DMS 273 (cell line): Measurements from ENCODE around the gene TSPAN5.
"Not testable (repeated sequence)": the region's sequence is repeated elsewhere in the genome, so short reads cannot be mapped to it uniquely, and the experiment has no call there.

Experiments
- DNase-seq: peaks from one replicate; lab custom pipeline; 2025; ENCODE audit not compliant: unreplicated experiment; lab: John Stamatoyannopoulos, UW

The TSPAN5 gene

DNA sequence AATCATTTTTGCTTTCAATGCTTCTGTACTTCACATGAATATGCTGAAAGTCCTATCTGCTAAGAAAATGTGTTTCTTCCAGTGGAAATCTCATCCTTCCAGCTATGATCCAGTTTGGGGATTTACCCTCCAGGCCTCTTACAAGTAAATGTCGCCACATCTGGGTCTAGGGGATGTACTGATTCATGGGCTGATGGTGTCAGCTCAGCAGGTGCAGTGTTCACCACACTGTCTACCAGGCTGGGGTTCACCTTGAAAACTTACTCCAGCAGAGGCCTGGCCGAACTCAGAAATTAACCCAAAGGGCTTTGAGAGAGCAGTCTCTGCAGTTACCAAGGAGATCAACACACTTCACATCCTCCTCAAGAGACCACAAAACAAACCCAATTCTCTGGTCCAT, 154.3 kb downstream of the TSPAN5 start:
- DNase-seq = no peak

DNA sequence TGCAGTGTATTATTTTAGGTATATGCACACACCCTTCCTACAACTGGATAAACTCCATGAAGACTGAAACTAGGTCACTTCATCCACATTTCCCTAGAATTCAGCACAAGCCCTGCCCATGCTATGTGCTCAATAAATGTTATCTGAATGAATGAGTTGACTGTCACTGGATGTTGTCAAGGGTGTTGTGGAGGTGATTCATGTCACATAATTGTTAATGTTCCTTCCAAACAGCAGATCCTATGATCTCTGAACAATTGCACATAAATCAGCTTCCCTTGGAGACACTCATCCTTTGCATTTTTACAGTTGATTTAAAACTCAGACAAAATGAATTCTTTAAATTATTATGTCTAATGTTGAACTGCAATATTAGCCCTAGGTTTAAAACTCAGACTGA, 154.7 kb downstream of the TSPAN5 start:
- DNase-seq = no peak

DNA sequence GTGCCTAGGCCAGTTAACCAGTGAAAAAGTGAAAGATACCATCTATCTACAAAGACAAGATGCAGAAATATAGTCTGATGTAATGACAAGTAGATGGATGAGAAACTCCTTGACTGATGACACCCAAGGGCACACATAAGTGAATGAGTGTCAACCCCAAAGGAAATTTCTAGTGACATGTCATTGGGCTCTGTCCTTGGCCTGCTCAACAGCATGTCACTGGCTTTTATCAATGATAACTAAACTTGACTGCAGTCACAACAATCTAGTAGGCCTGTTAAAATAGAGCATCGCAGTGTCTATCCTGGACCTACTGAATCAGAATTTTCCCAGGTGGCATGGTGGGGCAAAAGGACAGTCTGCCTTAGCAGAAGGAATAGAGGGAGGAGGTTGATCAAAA, 155.8 kb downstream of the TSPAN5 start:
- no peak for DNase-seq

DNA sequence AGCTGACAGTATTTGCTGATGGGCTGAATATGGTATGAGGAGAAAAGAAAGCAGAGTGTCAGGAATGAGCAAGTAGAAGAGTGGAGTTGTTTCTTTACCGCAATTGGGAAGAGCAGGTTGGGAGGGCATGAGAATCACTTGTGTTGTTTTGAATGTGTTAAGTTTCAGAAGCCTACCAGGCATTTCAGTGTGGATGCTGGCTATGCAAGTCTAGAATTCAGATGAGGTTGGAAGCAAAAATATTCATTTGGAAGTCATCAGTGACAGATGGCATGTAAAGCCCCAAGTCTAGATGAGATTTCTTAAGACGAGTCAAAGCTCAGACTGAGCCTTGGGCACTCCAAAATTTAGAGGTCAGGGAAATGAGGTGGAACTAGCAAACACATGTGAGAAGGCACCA, 156.4 kb downstream of the TSPAN5 start:
- DNase-seq = no peak

DNA sequence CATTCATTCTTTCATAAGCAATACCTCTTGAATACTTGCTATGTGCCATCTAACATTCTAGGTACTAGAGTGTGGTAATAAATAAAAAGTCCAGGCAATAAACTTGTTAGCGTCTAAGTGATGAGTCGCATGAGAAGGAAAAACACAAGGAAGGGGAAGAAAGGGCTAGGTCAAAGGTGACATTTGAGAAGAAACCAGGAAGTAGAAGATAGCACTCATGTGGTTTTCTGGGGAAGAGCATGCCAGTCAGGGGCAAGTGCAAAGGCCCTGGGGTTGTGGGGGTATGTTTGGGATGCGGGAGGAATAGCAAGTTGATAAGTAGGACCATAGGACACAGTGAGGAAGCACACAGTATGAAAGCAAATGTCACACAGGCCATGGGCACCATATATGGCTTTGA, 157.0 kb downstream of the TSPAN5 start:
- no peak for DNase-seq

DNA sequence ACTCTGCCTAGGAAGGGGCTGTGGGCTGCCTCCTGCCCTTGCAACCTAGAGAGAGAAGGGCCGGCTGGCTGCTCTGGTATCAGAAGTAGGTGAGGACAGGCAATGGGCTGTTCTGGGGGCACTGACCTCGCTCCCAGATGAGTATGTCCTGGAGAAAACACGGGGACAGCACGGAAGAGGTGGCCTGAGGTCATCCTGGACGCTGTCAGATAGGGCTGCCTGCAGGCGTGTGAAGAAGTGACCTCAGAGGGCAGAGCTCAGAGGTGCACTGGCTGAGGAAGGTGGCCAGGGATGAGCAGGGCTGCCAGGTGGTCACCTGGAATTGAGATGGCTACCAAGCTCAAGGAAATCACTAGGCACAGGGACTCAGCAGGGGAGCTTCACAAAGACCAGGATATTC, 159.6 kb downstream of the TSPAN5 start:
- DNase-seq = no peak

DNA sequence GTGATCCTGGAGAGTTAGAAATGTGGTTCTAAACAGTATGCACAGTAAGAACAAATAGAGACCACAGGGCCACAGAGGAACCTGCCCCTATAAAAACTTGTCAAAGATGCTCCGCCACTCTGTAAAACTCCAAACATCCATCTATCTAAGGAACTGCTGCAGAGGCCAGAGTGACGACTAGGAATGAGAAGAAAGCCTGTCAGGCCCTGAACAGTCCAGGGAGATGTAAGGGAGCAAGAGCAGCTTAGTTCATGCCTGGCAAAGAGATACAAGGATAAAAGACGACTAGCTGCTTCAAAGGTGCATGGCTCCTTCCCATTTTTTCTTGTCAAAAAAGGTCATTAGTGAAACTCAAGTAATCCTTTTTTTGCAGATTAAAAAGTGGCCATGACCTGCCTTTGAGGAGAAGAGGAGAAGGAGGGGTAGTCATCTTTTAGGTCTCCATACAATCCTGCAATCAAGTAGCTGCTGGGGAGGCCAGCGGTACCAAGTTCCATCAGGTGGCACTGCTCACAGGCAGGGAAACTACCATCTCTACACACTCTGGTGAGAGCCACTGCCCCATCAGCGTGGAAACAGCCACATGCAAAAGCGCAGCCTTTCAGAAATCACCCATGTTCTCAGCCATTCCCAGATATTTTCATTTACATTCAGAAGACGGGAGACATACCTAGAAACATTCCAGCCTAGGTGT, 162.1 kb downstream of the TSPAN5 start:
- DNase-seq = no peak

DNA sequence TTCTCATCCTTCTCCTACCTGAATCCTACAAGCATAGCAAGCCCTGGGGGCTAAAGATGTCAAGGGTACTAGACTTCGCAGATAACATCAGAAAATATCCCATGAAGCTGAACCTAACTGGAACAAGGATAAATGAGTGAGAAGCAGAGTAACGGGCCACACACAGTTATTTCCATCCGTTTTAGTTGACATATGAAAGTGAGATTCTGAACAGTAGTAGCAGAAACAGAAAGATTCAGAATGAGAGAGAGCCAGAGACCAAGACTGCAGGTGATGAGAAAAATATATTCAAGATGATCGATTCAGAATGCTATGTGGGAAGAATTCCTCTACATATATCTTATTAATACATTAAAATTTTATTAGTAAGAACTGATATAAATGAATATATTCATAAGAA, 165.1 kb downstream of the TSPAN5 start:
- no peak for DNase-seq

DNA sequence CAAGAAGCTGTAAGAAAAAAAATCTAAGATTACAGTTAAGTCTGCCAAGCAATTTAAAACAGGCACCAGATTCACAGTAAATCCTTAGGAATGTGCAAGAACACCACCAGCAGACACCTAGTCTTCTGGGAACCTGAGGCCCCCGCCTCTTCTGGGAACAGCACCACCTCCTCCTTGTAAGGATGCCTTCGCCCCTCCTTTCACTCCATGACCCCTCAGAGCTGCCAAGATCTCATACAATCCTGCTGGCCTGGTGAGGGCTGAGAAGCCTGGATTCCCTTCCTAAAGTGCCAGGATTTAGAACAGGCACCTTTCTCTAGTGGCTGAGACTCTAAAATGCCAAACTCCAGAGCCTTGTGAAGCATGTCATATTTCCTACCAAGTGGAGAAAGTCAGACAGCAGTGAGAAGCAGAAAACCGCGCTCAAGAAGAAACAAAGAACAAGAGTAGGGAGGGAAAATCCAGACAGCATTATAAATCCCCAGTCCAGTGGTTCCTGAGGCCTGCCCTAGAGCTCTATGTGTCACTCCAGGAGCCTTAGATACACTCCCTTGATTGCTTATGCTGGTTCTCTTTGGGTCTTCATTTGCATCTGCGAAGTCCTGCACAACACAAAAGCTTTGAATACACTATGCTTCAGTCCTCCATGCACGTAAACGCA, 166.4 kb downstream of the TSPAN5 start:
- DNase-seq = no peak

DNA sequence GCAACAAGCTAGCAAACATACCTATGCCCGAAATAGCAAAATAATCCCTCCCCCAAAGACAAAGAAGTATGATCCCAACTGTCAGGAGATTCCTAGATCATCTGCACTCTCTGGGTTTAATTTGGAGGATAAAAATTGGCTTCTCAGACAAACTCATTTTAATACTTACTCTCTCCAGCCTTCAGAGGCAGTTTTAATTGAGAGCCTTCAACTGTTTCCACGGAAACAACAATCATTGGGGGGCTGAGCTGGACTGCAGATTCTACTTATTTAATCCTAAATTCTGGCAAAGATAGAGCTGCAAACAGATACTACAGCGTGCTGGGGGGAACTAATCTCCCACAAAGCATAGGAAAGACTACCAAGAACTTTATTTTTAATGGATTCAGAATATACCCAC, 168.2 kb downstream of the TSPAN5 start:
- DNase-seq = no peak

DNA sequence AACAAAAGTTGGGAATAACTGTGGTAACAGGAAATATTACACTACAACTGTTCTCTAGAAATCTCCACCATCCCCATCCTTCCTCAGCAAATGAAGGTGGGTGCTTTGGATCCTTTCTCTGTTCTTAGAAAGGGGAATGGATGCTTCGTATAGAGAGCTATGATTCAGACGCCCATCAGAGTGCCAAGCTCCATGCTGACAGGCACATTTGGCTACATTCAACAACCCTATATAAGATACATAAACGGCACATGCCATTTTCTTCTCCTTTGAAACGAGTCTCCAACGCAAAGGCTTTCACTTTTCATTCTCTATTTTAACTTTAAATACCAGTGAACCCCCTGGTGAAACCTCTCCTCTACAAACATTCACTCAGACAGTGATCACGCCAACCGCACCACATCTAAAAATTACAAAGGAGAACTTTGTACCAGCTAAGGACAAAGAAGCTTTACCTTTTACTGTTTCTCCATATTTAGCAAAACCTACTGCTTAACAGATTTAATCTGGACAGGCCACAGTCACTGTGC, 172.5 kb downstream of the TSPAN5 start:
- DNase-seq = no peak

DNA sequence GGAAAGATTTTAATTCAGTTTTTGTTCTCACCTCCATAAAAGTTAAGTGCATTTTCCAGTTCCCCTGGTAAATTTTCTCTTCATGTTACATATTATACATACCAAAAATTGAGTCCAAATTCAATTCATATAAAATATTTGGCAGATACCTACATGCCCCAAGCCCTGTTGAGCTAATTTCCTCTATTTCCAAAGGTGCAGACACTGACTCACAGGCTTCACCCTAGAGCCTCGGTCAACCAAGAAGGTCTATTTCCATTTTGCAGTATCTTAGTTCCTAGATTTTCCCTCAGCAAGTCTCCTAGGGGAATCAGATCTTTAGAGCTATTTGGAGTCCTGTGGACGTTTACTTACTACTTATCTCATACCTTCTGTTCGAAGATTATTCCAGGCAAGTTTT, 174.4 kb downstream of the TSPAN5 start:
- DNase-seq = no peak

DNA sequence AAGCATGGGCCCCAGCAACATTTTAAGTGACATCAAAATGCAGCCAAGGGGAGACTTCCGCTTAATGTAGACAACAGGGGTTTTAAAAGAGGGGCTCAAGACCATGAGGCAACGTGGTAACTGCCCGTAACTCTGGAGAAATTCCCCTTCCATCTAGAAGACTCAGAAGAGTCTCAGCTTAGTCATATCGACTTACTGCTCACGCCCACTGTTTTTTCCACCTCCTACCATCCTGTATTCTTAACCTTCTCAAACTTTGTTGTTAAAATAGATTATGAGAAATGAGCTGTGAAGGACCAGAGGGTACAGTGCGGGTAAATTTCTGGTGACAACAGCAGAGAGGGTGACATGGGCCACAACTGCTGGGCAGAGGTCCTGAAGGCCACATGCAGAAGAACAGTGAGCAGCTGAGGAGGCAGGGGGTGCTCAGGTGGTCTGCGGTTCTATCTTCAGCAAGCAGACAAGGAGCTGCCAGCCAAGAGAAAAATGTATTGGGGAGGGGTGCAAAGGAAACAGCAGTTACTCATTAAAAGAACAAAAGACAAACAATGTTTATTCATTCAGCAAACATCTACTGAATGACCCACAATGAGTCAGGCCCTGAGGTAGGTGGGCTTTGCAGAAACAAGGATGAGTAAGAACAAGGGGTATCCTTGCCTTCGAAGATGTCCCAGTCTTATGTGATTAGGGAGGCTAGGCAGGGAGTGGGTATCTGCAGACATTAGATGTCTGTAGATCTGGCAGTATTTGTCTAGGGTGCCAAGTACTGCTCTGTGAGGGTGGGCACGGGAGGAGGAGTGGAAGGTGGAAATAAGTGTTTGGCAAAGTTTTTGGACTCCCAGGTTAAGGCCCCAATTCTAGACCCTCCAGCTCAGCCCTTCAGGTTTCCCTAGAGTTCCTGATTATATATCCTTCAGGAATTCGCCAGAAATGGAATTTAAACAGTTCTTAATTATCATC, 175.3 kb downstream of the TSPAN5 start:
- DNase-seq = no peak

DNA sequence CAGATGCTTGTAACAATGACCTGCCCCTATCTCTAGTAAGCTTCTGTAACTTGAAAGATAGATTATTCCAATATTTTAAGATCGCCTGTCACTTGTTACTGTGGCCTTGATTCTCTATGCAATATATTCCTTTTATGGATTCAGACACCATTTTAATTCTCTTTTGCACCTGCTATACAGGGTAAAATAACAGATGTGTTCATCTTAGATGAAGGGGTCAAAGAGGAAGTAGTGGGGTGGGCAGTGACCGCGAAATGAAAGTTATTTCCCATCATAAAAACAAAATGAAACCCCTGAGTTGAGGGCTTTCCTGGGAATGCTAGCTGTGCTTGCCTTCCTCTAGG, 175.9 kb downstream of the TSPAN5 start:
- DNase-seq = no peak

DNA sequence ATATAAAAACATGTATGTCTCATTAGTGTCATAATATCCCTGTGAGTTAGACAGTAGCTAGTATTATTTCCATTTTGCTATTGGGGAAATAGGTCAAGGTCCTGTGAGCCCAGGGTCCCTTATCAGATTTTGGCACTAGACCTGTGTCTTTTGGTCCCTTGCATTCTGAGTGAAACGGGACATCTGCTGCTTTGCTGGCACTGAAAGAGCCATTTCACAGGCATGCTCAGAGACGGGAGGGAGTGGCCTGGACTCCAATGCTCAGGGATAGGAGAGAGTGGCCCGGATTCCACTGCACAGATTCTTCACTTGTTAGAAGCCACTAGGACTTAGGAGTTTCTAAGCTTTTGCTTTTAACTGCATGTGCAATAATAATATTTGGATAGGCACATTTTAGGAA, 177.2 kb downstream of the TSPAN5 start:
- peak; percentile 18 for DNase-seq

DNA sequence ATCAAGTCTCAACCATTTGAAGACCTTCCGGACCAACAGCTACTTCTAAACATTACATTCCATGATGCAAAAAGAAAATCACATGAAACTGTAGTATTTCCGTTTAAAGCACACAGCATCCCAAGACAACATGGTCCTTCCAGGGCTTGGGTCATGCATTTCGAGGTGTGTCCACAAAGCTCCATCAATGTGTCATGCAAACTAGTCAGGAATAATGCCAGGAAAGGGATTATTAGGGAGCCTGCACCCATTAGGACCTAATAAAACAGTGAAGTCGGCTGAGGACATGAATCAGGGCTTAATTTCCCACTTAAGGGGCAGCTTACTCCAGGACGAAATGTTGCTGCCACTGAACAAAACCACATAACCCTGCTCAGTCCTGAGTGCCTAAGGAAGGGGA, 177.9 kb downstream of the TSPAN5 start:
- no peak for DNase-seq

DNA sequence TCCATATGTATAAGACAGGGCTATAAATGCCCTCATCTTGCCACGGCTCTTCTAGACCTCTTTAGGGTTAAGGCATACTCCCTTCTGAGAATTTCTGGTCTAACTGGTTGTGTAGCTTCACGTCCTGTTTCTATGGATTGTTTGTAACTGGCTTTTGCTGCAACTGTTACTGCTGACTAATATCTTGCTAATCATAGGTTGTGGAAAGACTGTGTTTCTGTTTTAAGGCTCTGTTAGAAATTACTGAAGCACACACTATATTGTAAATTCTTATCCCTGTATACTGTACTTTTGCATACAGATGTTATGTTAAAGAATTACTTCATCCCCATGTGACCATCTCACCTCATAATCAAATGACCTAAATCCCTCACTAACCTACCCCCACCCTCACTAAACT, 178.8 kb downstream of the TSPAN5 start:
- not testable (repeated sequence) for DNase-seq

DNA sequence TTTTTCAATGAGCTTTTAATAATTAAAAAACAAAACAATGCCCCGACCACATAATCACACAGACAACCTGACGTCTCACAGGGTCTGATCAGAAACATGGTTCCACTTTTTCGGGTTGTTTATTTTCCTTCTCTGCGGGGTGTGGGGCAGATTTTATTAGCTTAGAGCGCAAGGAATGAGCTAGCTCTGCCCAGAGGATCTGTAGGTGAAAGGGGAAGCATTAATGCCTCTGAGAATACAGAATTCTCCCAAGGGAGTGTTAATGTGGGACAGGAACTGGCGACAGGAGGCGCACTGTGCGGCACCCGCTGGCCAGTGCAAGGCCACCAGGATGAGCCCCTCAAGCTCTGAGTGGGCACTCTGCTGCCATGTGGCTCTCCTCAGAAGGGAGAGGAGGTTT, 181.5 kb downstream of the TSPAN5 start:
- DNase-seq = no peak

DNA sequence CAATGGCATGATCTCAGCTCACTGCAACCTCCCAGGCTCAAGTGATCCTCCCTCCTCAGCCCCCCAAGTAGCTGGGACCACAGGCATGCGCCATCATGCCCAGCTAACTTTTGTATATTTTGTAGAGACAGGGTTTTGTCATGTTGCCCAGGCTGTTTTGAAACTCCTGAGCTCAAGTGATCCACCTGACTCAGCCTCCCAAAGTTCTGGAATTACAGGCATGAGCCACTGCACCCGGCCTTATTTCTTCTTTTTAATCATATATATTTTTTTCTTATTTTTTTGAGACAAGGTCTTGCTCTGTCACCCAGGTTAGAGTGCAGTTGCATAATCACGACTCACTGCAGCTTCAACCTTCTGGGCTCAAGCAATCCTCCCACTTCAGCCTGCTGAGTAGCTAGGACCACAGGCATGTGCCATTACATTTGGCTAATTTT, 184.0 kb downstream of the TSPAN5 start:
- DNase-seq = no peak

DNA sequence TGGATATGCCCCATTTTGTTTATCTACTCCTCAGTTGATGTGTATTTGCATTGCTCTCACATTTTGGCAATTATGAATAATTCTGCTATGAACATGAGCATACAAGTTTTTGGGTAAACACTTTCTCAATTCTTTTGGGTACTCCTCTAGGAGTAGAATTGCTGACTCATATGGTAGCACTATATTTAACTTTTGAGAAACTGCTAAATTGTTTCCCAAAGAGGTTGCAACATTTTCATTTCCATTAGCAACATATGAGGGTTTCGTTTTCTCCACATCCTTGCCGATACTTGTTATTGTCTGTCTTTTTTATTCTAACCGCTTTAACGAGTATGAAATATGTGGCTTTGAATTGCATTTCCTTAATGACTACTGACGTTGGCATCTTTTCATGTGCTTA, 185.4 kb downstream of the TSPAN5 start:
- DNase-seq = no peak

DNA sequence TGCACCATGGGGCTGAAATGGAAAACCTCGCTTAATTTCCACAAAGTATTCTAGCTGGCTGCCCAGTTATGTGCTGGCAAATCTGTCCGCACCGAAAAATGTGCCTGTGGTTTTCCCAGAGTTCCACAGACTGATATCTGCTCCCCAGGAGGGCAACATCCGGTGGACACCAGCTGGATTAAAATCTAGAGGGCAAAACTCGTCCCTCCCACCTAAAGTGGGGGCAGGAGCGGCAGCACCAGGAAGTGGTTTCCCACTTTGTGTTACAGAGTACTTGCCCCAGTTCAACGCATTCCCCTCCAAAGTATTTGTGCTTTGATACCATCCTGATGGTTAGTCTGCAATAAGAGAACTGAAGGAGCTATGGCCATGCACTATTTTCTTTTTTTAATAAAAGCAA, 187.6 kb downstream of the TSPAN5 start:
- DNase-seq = no peak

DNA sequence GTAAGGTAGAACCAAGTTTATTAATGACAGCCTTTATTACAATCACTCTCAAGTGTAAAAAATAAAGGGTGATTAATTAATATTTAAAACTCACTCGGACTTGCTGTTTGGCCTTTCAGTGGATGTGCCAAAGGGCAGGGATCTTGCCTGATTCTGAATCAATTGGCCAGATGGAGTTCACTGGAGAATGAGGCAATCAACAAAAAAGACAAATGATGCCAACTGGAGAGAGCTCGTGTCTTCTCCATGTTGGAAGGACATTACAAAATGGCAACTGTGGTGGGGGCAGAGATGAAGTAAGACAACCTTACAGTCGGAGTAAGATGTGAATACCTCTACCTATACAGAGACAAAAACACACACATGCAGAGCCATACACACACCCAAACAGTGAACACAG, 188.0 kb downstream of the TSPAN5 start:
- DNase-seq = peak; percentile 22
